Measurements from ENCODE around the gene JAK1.
A peak's percentile ranks its signal among the peaks of the same experiment; 100 is the strongest.

JAK1 gene

DNA sequence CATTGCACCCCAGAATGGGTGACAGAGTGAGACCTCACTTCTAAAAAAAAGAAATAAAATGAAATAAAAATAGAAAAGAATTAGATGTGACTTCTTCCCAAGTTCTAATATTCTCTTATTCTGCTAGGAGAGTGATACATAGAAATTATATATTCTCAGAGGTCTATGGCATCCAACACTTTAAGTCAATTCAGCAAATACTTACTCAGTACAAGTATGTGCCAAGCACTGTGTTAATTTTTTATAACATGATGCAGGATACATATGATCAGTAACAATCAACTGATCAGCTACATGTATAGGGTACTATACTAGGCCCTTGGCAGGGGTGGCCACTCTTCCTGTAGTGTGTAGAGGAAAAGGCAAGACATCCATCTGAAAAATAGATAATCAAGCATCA is 13.0 kb upstream of the JAK1 start:
- DNase-seq: no peak

DNA sequence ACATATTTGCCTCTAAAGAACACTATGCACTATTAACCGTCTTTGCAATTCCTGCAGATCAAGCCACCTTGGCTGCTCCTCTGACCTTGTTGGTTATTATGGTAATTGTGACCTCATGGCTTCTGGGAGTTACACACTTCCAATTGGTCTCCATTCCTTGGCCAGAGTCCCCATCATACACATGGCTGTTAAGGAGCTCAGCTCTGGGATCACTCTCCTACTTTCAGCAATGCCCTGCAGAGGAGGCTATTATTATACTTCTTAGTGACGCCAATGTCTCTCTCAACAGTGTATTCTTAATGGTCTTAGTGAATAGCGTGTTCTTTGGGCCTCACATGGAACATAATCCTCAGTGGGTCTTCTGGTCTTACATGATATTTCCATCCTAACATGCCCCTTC is 10.0 kb upstream of the JAK1 start:
- no peak for DNase-seq

DNA sequence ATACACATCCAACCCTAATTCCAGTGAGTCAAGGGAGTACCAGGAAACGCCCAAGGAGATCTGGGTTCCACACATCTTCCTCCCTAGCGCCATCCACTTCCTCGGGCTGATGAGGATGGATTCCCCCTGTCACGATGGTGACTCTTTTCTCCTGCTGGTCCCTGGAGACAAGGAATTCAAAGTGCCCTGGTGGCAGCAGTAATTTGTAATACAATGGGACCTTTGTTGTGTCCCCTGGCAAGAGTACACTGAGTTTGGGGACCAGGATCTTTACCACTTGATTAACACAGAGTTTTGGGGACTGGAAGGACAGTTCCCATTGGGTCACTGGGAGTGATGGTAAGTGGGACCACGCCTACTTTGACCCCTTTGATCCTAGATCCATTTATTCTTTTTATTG is 9.4 kb upstream of the JAK1 start:
- no peak for DNase-seq

DNA sequence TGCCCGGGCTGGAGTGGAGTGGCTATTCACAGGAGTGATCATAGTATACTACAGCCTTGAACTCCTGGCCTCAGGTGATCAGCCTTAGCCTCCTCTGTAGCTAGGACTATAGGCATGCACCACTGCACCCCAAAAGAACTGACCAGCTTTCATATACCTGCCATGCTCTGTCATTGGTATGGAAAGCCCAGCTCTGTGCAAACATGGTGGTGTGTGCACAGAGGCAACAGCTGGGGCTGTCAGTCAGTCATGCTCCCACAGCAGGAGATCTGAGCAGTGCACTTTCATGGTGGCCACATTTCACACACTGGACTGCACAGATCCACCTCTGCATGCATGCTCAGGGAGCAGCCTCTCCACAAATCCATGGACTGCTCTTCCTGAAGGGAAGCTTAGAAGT is 8.8 kb upstream of the JAK1 start:
- no peak for DNase-seq

DNA sequence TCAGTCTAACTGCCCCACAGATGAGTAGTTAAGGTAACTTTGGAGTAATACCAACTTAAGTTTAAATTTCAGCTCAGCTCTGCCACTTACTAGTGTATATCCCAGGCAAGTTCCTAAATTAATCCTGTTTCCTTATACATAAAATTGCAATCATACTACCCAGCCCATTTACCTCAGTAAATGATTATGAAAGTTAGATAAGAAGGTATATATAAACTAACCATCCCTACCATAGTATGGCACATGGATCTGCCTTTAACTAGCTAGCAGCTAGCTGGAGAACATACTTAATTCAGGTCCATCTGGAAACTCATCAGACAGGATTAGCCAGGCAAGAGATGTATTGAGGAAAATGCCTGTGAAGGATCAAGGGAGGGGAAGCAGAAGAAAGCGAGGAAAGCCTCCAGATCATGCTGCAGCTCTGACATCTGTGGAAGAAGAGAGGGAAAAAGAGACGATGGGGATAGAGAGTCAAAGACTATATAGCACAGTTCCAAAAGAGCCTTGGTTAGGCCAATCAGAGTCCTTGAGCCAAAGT is 8.0 kb upstream of the JAK1 start:
- DNase-seq: no peak

DNA sequence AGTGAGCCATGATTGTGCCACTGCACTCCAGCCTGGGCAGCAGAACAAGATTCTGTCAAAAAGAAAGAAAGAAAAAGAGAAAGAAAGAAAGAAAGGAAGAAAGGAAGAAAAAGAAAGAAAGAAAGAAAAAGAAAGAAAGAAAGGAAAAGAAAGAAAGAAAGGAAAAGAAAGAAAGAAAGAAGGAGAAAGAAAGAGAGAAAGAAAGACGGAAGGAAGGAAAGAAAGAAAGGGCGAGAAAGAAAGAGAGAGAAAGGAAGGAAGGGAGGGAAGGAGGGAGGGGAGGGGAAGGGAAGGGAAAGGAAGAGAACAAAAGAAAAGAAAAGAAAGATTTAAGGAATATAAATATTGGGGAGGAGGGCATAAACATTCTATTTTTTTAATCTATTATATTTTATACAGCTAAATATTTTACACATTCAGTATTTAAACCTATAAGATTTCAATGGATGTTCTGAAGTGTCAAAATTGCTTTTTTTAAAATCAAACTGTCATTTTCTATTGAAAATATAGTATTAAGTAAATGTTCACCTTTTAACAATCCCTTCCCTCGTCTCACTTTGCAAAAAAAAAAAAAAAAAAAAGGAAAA is 6.8 kb upstream of the JAK1 start:
- DNase-seq: no peak

DNA sequence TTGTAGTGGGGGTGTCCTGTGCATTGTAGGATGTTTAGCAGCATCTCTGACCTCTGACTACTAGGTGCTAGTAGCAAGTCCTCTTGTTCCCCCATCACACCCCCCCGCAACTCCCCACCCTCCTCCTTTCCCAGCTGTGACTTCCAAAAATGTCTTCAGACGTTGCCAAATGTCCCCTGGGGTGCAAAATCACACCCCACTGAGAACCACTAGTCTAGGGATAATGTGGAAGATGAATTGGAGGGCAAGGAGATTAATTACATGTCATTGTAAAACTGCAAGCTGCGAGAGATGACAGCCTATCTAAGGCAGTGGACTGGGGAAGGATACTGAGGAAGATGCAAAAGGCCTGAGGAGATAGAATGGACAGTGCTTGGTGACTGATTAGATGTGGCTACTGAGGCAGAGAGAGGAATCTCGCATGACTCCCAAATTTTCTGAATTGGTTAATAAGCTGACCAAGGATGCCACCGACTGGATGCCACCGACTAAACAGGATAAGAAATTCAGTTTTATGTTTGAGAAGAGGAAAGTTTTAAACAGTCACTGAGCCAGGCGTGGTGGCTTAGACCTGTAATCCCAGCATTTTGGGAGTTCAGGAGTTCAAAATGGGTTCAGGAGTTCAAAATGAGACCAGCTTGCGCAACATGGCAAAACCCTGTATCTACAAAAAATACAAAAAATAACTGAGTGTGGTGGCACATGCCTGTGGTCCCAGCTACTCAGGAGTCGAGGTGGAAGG is 3.1 kb upstream of the JAK1 start:
- DNase-seq: peak; percentile 22

DNA sequence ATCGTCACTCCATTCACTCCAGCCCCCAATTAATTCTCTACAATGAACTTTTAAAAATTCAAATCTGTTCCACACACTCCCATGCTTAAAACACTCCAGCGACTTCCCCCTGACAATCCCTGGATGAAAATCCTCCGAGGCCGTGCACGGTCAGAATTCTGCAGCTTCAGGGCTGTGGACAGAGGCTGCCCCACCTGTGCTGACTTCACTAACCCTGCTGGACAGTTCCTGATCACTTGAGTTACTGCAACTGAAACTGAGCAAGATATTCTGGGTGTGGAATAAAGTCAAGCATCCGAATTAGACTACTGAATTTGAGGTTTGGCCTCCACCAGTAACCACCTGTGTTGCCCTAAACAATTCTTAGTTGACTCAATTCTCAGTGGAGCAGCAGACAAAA is 1.0 kb upstream of the JAK1 start:
- DNase-seq: no peak

DNA sequence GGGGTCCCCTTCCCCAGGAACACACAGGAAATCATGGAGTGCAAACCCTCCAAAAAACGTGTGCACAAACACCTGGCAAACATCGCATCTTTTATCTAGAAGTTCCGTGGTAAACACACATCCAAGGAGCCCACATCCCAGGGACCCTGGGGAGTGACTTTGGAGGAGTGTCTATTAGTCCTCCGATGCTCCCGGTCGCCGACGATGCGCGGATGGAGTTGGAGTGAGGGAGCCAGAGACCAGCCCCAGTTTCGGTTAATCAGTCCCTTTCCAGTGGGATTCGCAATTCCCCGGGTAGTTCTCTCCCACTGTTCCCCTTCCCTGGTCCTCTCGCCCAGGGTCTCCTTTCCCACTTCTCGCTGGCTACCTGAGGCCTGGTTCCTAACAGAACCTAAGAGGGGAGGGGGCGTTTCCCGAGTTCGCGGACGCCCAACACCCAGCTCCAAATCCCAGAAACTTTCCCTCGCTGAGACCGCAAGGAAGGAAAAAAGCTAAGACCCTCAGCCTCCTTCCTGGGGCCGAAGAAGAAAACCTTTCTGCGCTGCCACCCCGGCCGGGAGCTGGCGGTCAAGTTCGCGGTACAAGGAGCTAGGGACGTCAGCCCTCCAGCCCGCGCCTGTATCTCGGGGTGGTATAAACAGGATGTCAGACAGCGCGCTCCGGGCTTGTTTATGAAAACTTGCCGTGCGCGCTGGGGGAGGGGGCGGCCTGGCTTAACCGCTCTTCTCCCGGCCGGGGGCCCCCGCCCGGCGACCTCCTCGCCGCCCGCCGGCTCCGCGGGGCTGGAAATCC is 787 bp downstream of the JAK1 start:
- peak; percentile 22 for DNase-seq

DNA sequence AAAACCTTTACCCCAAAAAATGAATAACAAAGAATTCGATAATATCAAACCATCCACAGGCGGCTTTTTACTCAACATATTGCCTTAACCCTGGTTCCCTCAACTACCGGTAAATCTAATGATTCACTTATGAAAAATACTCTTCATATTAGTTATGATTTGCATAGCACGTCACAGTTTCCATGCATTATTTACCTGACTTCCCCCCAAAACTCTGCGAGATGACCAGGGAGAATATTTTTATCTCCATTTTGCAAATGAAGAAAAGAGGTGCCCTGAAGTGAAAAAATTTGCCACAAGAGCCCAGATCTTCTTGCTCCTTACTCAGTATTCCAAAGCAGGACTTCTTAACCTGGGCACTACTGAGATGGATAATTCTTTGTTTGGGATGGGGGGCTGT is 2.9 kb downstream of the JAK1 start:
- DNase-seq: no peak

DNA sequence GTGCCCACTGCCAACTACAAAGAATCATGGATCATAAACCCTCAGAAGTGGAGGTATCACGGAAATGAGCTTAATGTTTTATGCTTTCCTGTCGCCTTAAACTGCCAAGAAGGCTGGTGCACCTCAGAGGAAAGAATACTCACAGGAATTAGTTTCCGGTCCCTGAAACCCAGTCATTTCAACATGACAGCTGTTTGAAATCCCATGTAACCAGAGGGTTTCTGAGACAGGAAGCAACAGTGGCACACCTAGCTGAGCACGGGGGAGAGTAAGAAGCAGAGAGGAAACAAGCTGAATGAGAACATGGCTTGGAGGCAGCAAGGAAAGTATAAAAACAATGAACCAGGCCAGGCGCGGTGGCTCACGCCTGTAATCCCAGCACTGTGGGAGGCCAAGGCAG is 3.9 kb downstream of the JAK1 start:
- no peak for DNase-seq

DNA sequence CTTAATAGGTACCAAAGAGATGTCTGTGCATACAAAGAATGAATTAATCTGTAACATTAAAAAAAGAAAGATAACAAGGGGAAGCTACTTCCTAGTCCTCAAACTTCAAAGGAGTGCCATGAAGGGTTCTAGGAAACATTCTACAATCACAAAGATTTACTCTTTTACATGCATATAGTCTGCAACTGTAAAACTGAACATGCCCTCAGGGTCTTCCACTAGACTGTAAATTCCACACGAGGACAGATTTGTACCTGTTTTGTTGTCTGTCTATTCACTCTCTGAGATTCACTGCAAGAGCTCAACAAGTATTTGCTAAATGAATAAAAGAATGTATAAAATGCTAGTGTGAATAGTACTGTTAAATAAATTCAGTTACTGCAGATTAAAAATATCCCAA is 4.4 kb downstream of the JAK1 start:
- DNase-seq: no peak

DNA sequence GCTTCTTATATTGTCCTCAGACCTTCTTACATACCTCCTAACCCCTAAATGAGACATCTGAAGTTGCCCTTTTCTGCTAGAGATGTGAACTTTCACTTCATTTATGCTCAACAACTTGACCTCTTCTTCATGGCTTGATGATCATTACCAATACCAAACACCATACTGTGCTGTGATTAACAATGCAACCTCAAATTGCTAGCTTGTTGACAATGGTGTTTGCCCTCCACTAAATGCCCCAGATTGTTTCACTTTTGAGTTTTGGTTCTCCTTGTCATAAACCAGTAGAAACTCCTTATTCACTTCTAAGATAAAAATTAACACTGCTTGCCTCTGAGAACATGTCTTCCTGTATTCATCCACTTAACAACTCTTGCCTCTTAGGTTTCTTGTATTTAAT is 5.6 kb downstream of the JAK1 start:
- DNase-seq: no peak

DNA sequence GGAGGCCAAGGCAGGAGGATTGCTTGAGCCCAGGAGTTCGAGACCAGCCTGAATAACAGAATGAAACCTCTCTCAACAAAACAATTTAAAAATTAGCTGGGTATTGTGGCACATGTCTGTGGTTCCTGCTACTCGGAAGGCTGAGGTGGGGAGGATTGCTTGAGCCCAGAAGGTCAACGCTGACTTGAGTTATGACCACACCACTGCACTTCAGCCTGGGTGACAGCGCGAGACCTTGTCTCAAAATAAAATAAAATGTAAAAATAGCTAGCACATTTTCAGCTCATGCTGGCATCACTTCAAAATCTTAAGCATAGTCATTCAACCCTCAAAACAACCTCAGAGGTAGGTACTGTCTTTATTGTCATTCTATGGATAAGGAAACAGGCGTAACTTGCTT is 6.4 kb downstream of the JAK1 start:
- DNase-seq: no peak

DNA sequence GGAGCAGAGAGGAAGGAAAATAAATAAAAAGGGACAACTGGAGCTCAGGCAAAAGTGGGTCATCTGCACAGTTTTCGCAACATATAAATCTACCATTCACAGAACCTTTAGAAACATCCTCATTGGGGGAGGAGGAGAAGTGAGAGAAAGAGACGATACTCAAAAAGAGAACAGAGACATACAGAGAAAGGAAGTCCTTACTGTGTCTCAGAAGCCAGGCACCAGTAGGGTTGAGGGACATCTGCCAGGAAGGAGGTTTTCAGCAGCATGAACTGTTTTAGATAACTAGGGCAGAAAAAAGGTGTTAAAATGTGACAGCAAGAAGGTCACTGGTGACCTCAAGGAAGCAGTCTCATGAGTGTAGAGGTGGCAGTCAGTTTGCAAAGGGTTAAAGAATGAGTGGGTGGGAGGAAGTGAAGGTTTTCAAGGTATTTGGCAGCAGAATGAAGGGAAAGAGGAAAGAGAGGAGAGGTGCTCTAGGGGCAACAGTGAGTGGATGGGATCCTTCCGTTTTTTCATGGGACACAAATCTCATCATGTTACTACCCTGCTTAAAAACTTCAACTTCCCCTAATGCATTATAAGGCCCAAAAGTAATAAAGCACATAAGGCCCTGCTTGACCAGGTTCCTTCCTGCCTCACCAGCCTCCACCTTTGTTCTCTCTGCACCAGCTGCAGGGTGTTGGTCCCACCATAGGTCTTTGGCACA is 9.5 kb downstream of the JAK1 start:
- DNase-seq: no peak

DNA sequence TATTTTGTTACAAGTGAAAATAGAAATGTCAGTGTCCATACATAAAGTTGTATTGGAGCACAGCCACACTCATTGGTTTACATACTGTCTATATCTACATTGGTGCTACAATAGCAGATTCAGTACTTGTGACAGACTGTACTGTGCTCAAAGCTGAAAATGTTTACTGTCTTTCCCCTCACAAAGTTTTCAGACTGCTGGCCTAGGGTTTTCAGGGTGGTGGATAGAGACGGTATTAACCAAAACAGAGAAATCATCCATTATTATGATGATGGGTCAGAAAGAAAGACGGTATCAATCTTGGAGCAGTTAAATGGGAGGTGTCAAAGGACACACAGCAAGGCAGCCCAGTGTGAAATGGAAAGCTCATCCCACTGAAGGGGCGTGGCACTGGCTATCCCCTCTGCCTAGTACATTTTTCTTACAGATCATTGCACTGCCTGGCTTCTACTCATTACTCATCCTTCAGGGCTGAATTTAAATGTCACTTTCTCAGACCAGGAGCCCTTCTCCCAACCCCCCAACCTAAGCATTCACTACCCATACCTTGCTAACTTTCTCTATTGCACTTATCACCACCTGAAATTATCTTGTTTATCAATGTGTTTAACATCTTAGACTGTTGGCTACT is 10.2 kb downstream of the JAK1 start:
- DNase-seq: no peak

DNA sequence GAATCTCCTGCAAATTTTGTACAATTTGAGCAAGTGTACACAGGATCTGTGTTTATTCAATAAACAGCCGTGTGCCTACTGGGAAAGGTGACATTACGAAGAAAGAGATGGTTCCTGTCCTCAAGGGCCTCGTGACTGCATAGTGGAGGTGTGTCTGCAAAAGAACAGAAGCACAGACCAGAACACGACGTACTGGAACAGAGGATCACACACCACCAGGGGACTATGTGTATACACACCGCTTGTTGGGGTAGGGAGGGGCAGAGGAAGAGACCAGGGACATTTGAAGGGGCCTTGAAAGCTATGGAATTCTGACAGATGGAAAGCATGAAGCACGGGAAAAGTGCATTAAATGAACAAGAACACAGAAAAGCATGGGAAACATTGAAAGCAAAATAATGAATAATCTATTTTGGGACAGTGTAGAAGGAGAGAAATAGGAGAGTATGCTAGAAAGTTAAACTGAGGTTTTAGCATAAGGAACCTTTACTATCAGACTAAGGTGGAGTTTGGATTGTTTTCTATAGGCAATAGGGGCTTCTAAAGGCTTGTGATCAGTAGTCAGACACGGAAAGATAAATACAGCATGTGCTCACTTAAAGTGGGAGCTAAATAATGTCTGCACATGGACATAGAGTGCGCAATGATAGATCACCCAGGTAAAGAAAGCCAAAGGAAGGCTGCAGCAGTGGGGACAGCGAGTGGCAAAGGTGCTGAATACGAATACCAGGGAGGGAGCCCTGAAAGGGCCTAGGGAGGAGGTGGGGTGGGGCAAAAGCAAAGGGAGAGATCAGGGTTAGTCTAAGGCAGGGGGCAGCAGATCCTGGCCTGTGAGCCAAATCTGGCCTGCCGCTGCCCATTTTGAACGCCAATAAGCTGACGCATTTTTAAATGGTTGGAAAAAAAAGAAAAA is 11.0 kb downstream of the JAK1 start:
- no peak for DNase-seq

DNA sequence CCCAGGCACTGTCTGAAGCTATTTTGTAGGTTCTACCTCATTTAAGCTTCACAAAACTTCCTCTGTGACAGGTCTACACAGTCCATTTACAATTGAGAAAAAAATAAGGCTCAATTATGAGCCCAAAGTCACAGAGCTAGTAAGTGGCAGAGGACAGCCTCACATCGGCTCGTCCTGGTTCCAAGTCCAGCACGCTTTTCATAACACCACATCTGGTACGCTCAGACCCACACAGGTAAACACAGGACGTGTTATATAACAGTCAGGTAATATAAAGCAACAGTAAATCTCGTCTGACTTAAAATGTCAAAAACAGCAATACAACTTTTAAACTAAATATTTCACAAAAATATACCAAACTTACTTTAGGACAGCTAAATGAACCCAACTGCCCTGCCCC is 13.1 kb downstream of the JAK1 start:
- DNase-seq: no peak

DNA sequence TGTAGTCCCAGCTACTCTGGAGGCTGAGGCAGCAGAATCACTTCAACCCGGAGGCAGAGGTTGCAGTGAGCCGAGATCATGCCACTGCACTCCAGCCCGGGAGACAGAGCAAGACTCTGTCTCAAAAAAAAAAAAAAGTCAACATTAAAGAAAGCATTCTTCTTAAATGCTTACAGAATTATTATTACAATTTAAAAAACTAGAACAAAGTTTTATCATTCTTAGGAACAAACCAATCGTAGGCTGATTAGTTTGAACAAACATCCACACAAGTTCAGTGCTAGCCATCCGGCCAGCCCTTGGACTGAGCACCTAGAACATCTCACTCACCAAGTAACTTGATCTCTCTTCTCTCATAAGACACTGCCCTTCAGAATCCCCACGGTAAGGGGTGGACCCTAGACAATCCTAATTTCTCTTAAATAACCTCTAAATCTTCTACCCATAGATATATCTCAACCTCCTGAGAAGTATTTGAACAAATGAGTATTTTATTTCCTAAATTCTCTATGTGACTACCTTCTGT is 16.0 kb downstream of the JAK1 start:
- DNase-seq: no peak

DNA sequence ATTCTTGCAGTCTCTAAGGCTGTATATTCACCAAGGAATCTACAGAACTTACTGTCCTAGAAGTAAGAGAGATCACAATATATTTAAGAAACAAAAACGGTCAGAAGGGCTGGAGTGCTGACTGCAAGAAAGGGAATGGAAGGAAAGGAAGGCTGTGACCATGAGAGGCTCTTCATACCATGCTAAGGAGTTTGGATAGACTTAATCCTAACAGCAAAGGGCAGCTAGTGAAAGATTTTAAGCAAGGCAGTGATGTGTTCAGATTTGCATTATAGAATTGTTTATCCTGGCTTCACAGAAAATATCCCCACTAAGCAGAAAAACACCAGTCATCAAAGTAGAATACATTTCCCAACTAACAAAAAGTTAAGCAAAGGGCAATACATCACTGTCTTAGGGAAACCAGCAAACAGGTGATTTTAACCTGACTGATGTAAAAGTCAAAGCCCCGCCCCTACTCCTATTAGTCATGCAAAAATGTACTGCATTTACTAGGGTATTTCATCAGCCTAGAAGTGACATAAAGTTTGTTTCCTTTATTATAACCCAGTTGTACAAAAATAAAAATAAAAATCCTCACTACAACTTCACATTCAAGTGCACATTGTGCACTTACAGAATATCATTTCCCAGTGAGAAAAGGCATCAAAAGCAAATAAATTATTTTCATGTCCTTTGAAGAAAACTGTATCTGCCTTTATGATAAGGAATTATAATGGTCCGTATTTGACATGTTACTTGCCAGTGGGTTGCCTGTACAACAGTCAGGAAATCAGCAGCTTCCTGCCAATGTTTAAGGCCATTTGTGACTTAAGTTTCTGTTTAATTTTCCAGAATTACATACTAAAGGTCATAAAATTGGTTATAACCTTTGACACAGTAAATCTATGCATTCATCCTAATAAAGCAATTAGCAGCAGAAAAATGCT is 17.2 kb downstream of the JAK1 start:
- no peak for DNase-seq
